GM21526 (cell line): Measurements from ENCODE around the gene SNX20.

Source experiments
- ATAC-seq: cut with Tn5 transposase; IDR thresholded peaks from one replicate; pipeline ENCODE4 v1.9.1; 2021; ENCODE audit warnings: moderate library complexity; ENCODE audit not compliant: unreplicated experiment, low FRiP score

The SNX20 gene, protein sequence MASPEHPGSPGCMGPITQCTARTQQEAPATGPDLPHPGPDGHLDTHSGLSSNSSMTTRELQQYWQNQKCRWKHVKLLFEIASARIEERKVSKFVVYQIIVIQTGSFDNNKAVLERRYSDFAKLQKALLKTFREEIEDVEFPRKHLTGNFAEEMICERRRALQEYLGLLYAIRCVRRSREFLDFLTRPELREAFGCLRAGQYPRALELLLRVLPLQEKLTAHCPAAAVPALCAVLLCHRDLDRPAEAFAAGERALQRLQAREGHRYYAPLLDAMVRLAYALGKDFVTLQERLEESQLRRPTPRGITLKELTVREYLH

DNA sequence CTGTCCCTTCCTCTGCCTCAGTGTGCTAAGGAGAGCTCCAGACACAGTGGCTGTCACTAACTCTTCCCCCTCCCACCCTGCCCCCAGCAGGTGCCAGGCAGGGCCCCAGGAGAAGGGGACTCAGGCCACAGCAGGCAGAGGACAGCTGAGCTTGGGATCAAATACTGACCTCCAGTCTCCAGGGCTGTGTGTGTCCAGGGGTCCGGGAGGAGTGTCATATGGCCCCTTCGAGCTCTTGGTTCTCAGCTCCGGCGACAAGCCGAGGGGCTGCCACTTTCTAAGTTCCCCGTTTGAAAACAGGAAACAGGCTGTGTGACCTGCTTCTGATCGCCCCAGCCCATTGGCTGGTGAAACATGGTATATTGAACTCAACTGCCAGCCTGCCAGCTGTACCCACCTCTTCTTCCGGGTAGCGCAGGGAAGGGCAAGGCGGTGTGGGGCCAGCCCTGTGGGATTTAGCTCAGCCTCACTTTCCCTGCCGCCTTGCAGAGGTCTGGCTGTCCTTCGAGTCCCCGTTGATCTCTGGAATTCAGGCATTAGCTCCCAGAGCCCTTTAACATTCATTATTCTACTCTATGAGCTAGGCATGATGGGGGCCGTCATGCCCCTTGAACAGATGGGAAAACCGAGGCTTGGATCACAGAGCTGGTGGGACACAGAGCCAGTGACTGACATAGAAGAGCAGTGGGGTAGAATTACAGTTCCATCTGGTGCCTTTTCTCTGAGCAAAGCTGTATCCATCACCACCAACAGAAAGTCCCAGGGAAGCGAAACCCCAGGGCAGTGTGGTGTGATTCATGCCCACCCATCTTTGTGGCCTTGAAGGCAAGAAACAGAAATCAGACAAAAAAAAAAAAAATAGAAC, at the start of gene SNX20:
Gene SNX20, minus strand, starts transcription at position 292 of the 865 bp plus-strand sequence. CDS start 3,786 bp downstream, outside the sequence.
- ATAC-seq = peak; percentile 52

DNA sequence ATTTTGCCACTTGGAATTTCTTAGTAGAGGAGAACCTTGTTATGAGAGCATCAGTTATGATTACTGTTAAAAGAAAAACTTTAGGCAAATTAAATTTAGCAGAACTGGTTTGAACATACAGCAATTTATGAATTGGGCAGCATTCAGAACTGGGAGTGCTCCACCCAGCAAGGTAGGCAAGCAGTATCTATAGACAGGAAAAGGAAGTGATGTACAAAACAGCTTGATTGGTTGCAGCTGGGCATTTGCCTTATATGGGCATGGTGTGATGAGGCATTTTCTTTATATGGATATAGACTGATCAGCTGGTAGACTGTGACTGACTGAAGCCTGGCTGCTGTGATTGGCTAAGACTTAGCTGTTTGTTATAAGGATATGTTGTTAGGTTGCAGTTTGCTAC, 43.2 kb upstream of the SNX20 start:
- ATAC-seq = no peak

DNA sequence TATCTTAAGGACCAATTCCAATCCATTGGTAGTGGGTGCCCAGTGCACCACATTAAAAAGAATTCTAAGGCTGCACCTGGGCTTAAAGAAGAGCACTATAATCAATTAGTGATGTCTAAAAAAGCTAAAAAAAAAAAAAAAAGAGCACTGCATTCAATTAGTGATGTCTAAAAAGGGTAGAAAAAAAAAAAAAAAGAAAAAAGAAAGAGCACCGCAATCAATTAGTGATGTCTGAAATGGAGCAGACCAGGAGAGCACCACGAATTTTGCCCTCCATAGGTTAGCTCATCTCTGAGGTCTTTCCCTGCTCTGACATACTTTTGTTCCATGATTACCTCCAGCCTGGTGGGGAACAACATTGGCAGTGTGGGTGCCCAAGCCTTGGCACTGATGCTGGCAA, 41.8 kb upstream of the SNX20 start:
- ATAC-seq = no peak

DNA sequence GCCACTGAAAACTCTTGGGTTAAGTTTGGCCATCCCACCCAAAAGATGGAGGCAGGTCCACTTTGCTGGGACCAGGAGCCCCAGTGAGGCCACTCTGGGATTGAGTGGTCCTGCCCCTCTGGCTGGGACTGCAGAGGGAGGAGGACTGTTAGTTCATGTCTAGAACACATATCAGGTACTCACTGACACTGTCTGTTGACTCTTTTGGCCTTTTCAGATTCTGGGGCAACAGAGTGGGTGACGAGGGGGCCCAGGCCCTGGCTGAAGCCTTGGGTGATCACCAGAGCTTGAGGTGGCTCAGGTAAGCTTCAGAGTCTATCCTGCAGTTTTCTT, 41.3 kb upstream of the SNX20 start:
- ATAC-seq = no peak

DNA sequence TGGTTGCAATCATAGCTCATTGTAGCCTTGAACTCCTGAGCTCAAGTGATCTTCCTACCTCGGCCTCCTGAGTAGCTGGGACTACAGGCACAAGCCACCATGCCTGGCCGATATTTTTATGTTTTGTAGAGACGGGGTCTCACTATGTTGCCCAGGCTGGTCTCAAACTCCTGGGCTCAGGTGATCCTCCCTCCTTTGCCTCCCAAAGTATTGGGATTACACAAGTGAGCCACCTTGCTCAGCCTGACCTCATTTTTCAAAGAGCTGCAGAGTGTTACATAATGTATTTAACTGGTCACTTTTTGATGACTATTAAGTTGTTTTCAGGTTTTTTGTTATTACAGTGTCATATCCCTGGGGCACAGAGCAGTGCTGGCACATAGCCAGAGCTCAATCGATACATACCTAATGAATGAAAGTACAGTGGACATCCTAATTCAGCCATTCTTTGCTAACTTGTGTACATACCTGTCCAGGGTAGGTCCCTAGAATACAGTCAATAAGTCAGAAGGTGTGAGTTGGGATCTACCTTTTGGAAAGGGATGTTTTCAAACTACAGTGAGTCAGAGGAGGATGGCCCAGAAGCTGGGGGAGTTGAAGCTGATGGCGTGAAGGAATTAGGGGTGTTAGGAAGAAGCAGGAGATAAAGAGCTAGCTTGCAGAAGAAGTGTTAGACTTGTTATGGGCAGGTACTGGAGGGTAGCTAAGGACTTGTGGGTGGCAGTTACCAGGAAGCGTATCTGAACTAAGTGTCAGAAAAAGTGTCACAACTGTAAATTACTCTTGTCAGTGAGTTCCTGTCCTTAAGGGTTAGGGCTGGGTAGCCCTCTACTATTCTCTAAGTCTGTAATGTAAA, 40.7 kb upstream of the SNX20 start:
- ATAC-seq = no peak

DNA sequence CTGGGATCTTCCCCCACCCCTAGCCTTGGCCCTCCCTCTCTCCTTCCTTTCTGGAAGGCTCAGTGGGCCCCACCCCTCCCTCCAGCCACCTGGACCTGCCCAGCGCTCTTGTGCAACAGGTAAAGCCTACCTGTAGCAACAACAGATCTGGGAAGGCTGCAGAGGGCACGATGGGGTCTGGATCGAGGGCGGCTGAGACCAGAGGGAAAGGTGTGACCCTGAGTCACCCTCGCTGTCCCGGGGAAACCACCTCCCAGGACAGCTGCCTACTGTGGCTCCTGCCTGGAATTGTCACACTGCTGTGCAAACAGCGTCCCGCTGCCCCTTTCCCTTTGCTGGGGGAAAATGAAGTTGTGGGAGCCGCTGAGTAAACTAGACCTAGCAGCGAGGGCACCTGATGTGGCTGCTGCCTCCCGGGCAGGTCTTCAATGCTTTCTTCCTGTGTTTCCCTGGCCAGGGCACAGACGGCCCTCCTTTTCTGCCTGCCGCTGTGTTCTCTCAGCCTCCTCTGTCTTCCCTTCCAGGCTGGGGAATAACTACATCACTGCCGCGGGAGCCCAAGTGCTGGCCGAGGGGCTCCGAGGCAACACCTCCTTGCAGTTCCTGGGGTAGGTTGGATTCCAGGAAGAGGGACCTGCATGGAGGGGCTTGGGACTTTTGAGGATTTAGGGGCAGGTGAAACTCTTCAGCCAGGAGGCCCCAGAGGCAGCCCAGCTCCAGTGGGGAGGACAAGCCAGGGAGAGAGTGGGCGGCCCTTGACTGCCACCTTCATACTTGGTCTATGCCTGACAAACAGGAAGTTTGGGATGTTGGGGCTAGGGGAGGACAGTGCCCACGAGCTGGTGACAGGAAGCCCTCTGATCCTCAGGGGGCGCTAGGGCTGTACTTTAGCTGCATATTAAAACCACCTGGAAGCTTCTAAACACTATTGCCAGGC, 38.6 kb upstream of the SNX20 start:
- no peak for ATAC-seq

DNA sequence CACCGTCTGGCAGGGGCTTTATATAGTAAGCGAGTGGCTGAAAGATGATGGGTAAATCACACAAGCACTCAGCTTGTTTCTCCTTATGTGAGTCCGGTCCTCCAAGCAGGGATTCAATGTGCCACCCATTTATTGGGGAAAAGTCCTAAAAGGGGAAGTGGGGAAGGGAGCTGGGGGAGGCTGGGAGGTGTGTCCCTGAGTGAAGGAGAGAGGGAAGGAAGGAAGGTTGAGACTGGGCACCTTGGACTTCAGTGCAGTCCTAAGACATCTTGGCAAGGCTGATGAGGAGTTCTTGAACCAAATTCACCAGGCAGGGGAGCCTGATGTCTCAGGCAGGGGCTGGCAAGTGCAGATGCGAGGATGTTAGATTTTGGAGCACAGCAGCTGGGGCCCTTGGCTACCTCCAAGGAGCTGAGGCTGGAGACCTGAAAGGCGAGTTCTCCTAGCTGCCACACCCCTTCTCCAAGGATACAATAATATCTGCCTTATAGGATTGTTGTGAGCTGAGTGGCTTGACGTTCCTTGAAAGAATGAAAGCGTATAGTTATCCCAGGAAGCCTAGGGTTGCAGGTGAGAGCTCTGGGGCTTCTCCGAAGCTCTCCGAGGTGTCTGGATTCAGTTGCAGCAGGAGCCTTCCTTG, 37.8 kb upstream of the SNX20 start:
- ATAC-seq = no peak

DNA sequence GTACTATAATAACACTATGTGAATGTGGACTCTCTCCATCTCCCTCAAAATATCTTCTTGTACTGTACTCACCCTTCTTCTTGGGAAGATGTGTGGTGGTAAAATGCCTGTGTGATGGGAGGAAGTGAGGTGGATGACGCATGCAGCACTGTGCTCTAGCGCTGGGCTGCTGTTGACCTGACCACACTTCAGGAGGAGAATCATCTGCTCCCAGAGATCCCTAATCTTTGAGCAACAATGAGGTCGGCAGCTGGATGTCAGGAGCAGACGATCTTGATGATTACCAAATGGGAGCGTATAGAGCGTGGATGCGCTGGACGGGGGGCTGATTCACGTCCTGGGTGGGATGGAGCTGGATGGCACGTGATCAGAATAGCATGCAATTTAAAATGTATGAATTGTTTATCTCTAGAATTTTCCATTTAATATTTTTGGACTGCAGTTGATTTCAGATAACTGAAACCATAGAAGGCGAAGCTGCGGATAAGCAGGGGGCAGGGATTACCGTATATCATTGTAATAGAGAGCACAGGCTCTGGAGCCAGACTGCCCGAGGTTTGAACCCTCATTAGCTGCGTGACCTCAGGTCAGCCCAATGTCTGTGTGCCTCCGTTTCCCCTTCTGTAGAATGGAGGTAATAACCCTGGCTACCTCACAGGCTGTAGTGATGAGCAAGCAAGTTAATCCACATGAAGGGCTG, 37.1 kb upstream of the SNX20 start:
- no peak for ATAC-seq

DNA sequence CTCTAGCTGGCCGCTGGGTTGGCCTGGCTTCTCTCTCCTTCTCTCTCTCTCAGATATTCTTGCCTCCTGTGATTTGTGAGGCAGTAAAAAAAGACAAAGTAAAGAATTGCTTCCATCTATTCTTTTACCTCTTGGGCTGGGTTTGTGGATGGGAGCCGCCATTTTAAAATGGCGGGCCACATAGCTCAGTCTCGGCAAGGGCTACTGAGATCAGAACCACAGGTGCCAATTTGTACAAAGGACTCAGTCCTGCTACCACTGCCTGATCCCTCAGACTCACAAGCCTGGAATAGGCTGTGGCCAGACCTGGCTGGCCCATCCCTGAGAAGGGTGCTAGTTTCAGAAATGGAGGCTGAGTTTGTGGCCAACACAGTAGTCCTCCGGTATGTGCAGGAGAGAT, 36.4 kb upstream of the SNX20 start:
- no peak for ATAC-seq

DNA sequence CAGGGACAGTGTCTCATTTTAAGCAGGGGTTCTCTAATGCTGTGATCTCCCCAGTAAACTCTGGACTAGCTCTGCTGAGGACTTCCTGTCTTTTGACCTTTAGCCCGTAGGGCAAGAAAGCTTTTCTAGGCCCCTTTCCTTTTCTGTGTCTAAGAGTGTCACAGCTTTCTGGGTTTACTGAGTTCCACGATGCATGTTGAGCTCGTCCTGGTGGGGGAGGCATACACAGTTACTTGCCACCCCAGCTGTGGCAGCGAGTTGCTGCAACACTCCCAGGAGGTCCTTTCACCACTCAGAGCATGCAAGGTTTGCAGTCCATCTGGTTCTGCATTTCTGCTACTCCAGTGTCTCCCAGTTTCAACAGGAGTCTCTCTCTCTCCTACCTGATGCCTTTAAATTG, 36.0 kb upstream of the SNX20 start:
- no peak for ATAC-seq

DNA sequence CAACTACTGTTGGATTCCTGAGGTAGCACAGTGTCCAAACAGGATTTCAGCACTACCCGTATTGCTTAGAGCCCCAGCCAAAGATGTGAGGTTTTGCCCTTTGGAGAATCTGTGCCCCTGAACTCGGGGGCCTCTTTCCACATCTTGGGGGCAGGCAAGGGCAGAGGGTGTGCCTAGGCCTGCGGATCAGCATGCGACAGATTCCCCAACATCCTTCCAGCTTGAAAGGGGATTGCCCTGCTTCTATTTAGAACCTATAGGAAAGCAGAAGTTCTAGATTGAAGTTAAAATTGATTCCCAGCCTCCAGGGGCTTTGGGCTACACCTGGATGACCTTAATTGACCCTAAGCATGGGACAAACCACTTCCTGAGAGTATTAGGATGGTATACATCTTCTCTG, 31.8 kb upstream of the SNX20 start:
- no peak for ATAC-seq

DNA sequence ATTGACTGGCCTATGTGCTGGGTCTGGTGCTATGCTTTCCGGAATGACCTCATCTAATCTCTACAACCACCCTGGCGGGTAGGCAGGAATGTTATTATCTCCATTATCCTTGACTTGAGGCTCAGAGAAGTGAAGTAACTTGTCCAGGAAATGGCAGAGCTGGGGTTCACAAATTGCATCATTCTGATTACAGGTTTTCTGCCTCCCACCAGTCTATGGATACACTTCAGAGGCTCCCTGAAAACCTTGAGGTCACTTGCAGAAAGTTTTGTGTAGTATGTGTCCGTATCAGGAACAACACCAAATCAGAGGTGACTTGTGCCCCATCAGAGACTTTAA, 31.4 kb upstream of the SNX20 start:
- ATAC-seq = no peak

DNA sequence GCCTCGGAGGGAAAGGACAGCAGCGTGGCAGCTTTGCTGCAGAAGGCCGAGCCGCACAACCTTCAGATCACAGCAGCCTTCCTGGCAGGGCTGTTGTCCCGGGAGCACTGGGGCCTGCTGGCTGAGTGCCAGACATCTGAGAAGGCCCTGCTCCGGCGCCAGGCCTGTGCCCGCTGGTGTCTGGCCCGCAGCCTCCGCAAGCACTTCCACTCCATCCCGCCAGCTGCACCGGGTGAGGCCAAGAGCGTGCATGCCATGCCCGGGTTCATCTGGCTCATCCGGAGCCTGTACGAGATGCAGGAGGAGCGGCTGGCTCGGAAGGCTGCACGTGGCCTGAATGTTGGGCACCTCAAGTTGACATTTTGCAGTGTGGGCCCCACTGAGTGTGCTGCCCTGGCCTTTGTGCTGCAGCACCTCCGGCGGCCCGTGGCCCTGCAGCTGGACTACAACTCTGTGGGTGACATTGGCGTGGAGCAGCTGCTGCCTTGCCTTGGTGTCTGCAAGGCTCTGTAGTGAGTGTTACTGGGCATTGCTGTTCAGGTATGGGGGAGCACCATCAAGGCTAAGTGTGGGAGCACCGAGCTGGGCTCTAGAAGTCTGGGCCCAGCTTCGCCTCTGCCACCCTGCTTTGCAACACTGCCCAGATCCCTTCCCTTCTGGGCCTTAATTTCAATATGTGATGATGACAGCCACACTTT, 30.9 kb upstream of the SNX20 start:
- ATAC-seq = no peak

DNA sequence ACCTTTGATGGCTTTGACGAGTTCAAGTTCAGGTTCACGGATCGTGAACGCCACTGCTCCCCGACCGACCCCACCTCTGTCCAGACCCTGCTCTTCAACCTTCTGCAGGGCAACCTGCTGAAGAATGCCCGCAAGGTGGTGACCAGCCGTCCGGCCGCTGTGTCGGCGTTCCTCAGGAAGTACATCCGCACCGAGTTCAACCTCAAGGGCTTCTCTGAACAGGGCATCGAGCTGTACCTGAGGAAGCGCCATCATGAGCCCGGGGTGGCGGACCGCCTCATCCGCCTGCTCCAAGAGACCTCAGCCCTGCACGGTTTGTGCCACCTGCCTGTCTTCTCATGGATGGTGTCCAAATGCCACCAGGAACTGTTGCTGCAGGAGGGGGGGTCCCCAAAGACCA, 29.9 kb upstream of the SNX20 start:
- no peak for ATAC-seq

DNA sequence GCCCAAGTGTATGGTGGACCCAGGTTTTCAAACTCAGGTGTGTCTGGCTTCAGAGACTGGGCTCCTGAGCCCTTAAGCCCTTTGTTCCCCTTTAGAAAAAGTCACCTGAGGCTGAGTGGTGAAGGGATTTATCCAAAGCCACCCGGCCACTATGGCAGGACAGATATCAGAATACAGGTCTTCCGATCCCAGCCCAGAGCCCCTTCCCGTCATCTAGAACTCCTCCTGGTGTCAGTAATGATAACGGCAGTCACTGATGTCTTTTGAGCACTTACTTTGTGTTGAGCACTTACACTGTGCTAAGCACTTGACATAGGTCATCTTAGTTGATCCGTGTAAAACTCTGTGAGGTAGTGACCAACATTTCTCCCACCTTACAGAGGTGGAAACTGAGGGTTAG, 28.9 kb upstream of the SNX20 start:
- ATAC-seq = no peak

DNA sequence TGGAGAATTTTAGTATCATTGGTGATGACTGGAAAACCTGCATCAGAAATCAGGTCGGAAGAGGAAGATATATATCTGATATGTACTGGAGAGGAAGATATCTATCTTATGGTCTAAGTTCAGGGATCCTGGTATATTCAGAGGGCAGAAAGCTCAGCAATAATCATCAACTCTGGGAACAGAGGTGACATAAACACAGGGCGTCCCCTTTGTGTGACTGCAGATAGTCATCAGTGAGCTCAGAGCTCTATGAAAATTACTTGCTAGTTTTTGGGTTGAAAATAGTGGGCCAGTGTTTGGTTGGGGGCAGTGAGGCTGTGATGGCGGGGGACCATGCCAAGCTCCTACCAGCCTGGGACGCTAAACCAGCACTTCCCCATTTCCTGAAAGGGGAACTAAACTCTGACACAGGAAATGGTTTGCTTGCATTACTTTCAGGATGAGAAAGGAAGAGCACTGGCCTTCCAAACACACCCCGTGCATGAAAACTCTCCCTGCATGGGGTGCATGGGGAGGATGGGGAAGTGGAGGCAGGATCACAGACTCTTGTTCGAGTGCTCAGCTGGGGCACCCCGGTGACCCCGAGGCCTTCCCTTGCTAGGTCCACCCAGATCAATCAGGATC, 28.1 kb upstream of the SNX20 start:
- no peak for ATAC-seq

DNA sequence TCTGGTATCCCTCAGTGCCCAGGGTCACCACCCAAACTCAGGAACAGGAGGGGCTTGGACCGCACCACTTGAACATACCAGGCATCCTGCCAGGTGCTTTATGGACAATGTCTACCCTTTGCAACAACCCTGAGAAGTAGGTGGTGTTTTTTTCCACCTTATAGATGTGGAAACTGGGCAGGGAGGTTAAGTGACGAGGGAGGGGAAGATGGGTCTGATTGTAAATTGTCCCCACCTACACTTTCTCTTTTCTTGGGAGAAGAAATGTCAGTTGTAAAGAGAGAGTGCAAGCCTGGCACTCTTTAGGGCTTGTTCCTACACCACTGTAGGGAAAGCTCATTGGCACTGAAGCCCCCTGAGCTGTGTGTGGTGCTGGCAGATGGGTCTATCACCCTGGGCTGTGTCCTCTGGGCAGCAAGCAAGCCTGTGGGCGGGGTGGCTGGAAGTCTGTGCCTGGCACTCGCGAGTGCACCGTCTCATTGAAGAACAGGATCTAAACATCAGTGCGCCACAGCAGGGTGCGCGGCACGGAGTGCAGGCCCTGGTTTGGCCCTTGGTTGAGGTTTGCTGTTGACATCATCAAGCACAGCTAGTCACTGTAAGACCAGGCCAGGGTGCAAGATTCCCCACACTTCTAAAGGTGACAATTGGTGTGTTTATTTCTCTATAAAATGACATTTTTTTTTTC, 27.4 kb upstream of the SNX20 start:
- ATAC-seq = no peak

DNA sequence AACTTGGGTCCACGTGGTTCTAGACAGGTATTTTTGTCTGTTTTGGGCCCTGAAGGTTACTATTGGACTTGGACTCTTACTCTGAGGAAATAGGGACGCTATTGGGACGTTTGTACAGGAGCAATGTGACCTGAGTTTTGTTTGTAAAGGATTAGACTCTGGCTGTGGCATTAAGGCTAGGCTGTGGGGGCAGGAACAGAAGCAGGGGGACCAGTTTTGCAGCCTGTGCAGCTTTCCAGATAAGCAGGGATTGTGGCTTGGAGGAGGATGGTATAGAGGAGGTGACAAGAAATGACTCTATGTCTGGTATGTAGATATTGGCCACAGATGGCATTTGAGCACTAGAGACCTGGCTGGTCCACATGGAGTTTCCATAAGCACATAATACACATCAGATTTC, 25.1 kb upstream of the SNX20 start:
- ATAC-seq = no peak
